ENCODE measurements around the gene KRTAP26-1. TPM values are rescaled to one million over a fixed set of nuclear protein-coding genes. Genes with fewer than 3 reads are reported as not detected.

Gene KRTAP26-1
- total RNA-seq, 2 experiments from 2014 or later = not detected

GRCh38 chr21:30271611-30272010 lies 48.5 kb downstream of the KRTAP26-1 start:
- H3K36me3 Mint-ChIP-seq (ENCODE audit: low read depth) = no peaks in the 10 kb centered on the region

DNA sequence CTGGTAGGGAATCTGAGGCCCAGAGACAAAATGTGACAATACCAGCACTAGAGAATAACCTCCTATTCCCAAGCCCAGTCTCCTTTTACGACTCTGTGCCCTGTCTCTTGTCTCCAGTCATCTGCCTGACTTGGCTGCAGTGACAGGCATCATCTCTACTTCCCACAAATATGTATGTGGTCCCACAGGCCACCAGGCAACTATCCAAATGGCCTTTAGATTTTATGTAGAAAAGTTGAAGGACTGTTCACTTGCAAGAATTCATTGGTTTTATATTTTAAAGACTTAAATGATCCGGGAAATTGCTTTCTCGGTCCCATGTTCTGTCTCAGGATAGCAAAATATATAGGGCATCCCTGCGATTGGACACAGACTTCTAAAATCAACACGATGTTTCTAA lies 49.0 kb downstream of the KRTAP26-1 start:
- intact Hi-C loops (cut with DNase I, micrococcal nuclease) = no loop called here
- H3K27me3 ChIP-seq (ENCODE audit: control insufficient read depth in 1 of 2, insufficient read depth in 2 of 2, low read length in 2 of 2) = no peaks in the 10 kb centered on the region
- H3K4me3 ChIP-seq (ENCODE audit: low read length) = no peak overlapping the region
- TF ChIP-seq, protein P1, sequence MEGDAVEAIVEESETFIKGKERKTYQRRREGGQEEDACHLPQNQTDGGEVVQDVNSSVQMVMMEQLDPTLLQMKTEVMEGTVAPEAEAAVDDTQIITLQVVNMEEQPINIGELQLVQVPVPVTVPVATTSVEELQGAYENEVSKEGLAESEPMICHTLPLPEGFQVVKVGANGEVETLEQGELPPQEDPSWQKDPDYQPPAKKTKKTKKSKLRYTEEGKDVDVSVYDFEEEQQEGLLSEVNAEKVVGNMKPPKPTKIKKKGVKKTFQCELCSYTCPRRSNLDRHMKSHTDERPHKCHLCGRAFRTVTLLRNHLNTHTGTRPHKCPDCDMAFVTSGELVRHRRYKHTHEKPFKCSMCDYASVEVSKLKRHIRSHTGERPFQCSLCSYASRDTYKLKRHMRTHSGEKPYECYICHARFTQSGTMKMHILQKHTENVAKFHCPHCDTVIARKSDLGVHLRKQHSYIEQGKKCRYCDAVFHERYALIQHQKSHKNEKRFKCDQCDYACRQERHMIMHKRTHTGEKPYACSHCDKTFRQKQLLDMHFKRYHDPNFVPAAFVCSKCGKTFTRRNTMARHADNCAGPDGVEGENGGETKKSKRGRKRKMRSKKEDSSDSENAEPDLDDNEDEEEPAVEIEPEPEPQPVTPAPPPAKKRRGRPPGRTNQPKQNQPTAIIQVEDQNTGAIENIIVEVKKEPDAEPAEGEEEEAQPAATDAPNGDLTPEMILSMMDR (IDR thresholded peaks at IDR 0.05) = no peak
- no peaks in the 10 kb centered on the region for H3K9me3 Mint-ChIP-seq
- H3K9me3 ChIP-seq (ENCODE audit: control insufficient read depth in 1 of 2, insufficient read depth in 1 of 2, low read length in 2 of 2) = no peaks in the 10 kb centered on the region
- no peak overlapping the region for H3K27ac ChIP-seq (ENCODE audit: low read depth in 1 of 2, low read length in 2 of 2)
- no peak for DNase-seq
- H3K36me3 Mint-ChIP-seq (ENCODE audit: low read depth) = no peaks in the 10 kb centered on the region
- no peaks in the 10 kb centered on the region for H3K36me3 ChIP-seq (ENCODE audit: insufficient read depth, low read length)
- H3K4me3 Mint-ChIP-seq = no peak overlapping the region
- ChIA-PET CTCF (no interaction called here), POLR2A (no interaction called here)
- H3K4me1 Mint-ChIP-seq (ENCODE audit: low read depth) = no peaks in the 10 kb centered on the region
- no peak overlapping the region for H3K27ac Mint-ChIP-seq
- H3K27me3 Mint-ChIP-seq = peaks cover 5% of the 10 kb centered on the region
- ATAC-seq (ENCODE audit: poor library complexity) = no peak
- H3K4me1 ChIP-seq (ENCODE audit: insufficient read depth, low read length) = no peaks in the 10 kb centered on the region

More at GRCh38 chr21:30271611-30272010, 48.5 kb downstream of the KRTAP26-1 start:
- ChIA-PET POLR2A (no interaction called here), CTCF (no interaction called here)
- H3K27me3 Mint-ChIP-seq = peaks cover 5% of the 10 kb centered on the region
- no peaks in the 10 kb centered on the region for H3K4me1 Mint-ChIP-seq (ENCODE audit: low read depth)
- no peaks in the 10 kb centered on the region for H3K9me3 ChIP-seq (ENCODE audit: control insufficient read depth in 1 of 2, insufficient read depth in 1 of 2, low read length in 2 of 2)
- H3K27ac ChIP-seq (ENCODE audit: low read depth in 1 of 2, low read length in 2 of 2) = no peak overlapping the region
- DNase-seq (no peak), ATAC-seq (ENCODE audit: poor library complexity) (no peak)
- H3K27me3 ChIP-seq (ENCODE audit: control insufficient read depth in 1 of 2, insufficient read depth in 2 of 2, low read length in 2 of 2) = no peaks in the 10 kb centered on the region
- no peaks in the 10 kb centered on the region for H3K36me3 ChIP-seq (ENCODE audit: insufficient read depth, low read length)
- no peak overlapping the region for H3K27ac Mint-ChIP-seq
- TF ChIP-seq, protein P1 (IDR thresholded peaks at IDR 0.05) = no peak
- H3K4me3 Mint-ChIP-seq = no peak overlapping the region
- intact Hi-C loops (cut with DNase I, micrococcal nuclease) = no loop called here
- no peaks in the 10 kb centered on the region for H3K4me1 ChIP-seq (ENCODE audit: insufficient read depth, low read length)
- no peaks in the 10 kb centered on the region for H3K9me3 Mint-ChIP-seq
- H3K4me3 ChIP-seq (ENCODE audit: low read length) = no peak overlapping the region

DNA sequence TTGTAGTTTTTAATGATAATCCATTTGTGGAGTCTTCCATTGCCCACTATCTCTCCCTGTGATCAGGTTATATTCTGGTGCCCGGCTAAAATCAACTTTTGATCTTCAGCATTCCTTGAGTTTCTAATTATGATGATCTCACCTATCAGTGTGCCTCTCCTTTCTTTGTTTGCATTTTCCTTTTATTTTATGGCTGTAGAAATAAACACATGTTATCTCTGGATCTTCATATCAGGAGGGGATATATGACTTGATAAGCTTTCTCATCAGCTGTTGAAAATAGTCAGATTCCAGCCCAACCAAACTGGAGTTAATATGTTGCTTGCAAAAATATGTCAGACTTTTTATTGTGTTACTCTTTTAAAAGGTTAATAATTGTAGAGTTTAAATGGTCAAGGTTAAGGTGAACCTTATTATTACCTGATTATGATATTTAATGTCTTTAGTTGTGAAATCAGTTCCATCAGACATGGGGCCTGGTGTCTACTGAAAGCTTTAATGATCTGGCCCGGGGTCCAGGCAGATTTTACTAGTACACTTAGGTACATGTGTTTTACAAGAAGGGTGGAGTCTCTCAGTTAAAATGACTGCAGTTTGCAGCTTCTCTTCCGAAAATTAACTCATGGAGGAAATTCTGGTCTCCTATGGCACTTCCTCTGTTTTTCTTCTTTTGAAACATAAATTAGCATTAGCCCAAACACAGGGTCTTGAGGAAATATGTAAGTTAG lies 50.1 kb downstream of the KRTAP26-1 start:
- intact Hi-C loops (cut with DNase I, micrococcal nuclease) = no loop called here
- TF ChIP-seq, protein P1 (IDR thresholded peaks at IDR 0.05) = no peak
- no peak overlapping the region for H3K27ac Mint-ChIP-seq
- no peak overlapping the region for H3K27ac ChIP-seq (ENCODE audit: low read depth in 1 of 2, low read length in 2 of 2)
- peaks cover 4% of the 10 kb centered on the region for H3K9me3 Mint-ChIP-seq
- ATAC-seq (ENCODE audit: poor library complexity) = no peak
- H3K36me3 ChIP-seq (ENCODE audit: insufficient read depth, low read length) = no peaks in the 10 kb centered on the region
- H3K4me1 ChIP-seq (ENCODE audit: insufficient read depth, low read length) = no peaks in the 10 kb centered on the region
- H3K36me3 Mint-ChIP-seq (ENCODE audit: low read depth) = no peaks in the 10 kb centered on the region
- H3K4me3 ChIP-seq (ENCODE audit: low read length) = no peak overlapping the region
- peaks cover 5% of the 10 kb centered on the region for H3K27me3 Mint-ChIP-seq
- no peak overlapping the region for H3K4me3 Mint-ChIP-seq
- no peak for DNase-seq
- H3K27me3 ChIP-seq (ENCODE audit: control insufficient read depth in 1 of 2, insufficient read depth in 2 of 2, low read length in 2 of 2) = no peaks in the 10 kb centered on the region
- no peaks in the 10 kb centered on the region for H3K9me3 ChIP-seq (ENCODE audit: control insufficient read depth in 1 of 2, insufficient read depth in 1 of 2, low read length in 2 of 2)
- POLR2A ChIA-PET = no interaction called here
- no peaks in the 10 kb centered on the region for H3K4me1 Mint-ChIP-seq (ENCODE audit: low read depth)
- CTCF ChIA-PET = no interaction called here

Other genes starting within 250 kb of the KRTAP26-1 start
- gene CLDN17, start 153.5 kb downstream of the KRTAP26-1 start, total RNA-seq = not detected
- not detected for gene CLDN8, start 104.2 kb downstream of the KRTAP26-1 start, total RNA-seq
- not detected for gene KRTAP24-1, start 37.4 kb downstream of the KRTAP26-1 start, total RNA-seq
- not detected for gene KRTAP25-1, start 30.8 kb downstream of the KRTAP26-1 start, total RNA-seq
- not detected for gene KRTAP27-1, start 17.4 kb upstream of the KRTAP26-1 start, total RNA-seq
- not detected for gene KRTAP23-1, start 28.3 kb upstream of the KRTAP26-1 start, total RNA-seq
- not detected for gene KRTAP13-2, start 52.0 kb upstream of the KRTAP26-1 start, total RNA-seq
- not detected for gene KRTAP13-1, start 75.7 kb upstream of the KRTAP26-1 start, total RNA-seq
- not detected for gene KRTAP13-3, start 105.6 kb upstream of the KRTAP26-1 start, total RNA-seq
- gene KRTAP13-4, start 109.9 kb upstream of the KRTAP26-1 start, total RNA-seq = not detected
- not detected for gene KRTAP15-1, start 120.0 kb upstream of the KRTAP26-1 start, total RNA-seq
- gene KRTAP19-1, start 160.1 kb upstream of the KRTAP26-1 start, total RNA-seq = not detected
- gene KRTAP19-2, start 167.1 kb upstream of the KRTAP26-1 start, total RNA-seq = not detected
- gene KRTAP19-3, start 171.7 kb upstream of the KRTAP26-1 start, total RNA-seq = not detected
- gene KRTAP19-4, start 176.8 kb upstream of the KRTAP26-1 start, total RNA-seq = not detected
- gene KRTAP19-5, start 181.8 kb upstream of the KRTAP26-1 start, total RNA-seq = not detected
- gene KRTAP19-6, start 221.5 kb upstream of the KRTAP26-1 start, total RNA-seq = not detected
- gene KRTAP19-7, start 241.0 kb upstream of the KRTAP26-1 start, total RNA-seq = not detected